H1 (cell line): ENCODE measurements around the gene SH3RF3. TPM values are rescaled to one million over a fixed set of nuclear protein-coding genes. Genes with fewer than 3 reads are reported as not detected.

Experiments
- CTCF ChIA-PET: fragments of 300-600 bp; sonication (Branson Sonifier 250); formaldehyde crosslinking; loops from one replicate; lab custom pipeline; 2021; ENCODE audit not compliant: partially characterized antibody; lab: Charles Lee
- POLR2A ChIA-PET: fragments of 300-600 bp; sonication (Branson Sonifier 250); formaldehyde crosslinking; loops from one replicate; lab custom pipeline; 2021; ENCODE audit warnings: inconsistent platforms; ENCODE audit not compliant: partially characterized antibody; lab: Charles Lee
- DNase-seq, 2 experiments: peaks; one replicate each; pipeline versions ENCODE4 v3.0.0 to v3.0.0-alpha.2; 2010 to 2022; ENCODE audit warnings: low spot score in 2 of 2, low read depth in 1 of 2, mixed read lengths in 1 of 2
- FAIRE-seq: peaks from 2 replicates; lab custom pipeline; 2011; peaks lifted over from hg19 to GRCh38; lab: Jason Lieb, UNC
- H2AFZ ChIP-seq: 2 replicates; pipeline ENCODE4 v1.8.1; 2012; ENCODE audit warnings: low read length, inconsistent platforms
- H2AK5ac ChIP-seq: 2 replicates; pipeline ENCODE4 v1.6.1; 2013; ENCODE audit warnings: low read depth, low read length
- H2BK120ac ChIP-seq: replicated peaks from 2 replicates; pipeline ENCODE3; 2013; ENCODE audit warnings: low read depth, low read length, inconsistent platforms
- H2BK12ac ChIP-seq: 2 replicates; pipeline ENCODE4 v1.6.1; 2013; ENCODE audit warnings: low read depth, low read length
- H2BK15ac ChIP-seq: 2 replicates; pipeline ENCODE4 v1.6.1; 2013; ENCODE audit warnings: low read length
- H2BK20ac ChIP-seq: 2 replicates; pipeline ENCODE4 v1.6.1; 2013; ENCODE audit warnings: low read length
- H2BK5ac ChIP-seq: 2 replicates; pipeline ENCODE4 v1.6.1; 2013; ENCODE audit warnings: low read depth, low read length
- H3K14ac ChIP-seq: 2 replicates; pipeline ENCODE4 v1.6.1; 2013; ENCODE audit warnings: inconsistent platforms; ENCODE audit not compliant: insufficient read length
- H3K18ac ChIP-seq: 2 replicates; pipeline ENCODE4 v1.6.1; 2013; ENCODE audit warnings: low read length; ENCODE audit errors: extremely low read depth
- H3K23ac ChIP-seq: 2 replicates; pipeline ENCODE4 v1.6.1; 2013; ENCODE audit warnings: inconsistent platforms; ENCODE audit not compliant: insufficient read length
- H3K23me2 ChIP-seq: 2 replicates; pipeline ENCODE4 v1.6.1; 2013; ENCODE audit warnings: low read depth, low read length
- H3K27ac ChIP-seq: 2 replicates; pipeline ENCODE4 v1.6.1; 2011; ENCODE audit warnings: low read depth, low read length, inconsistent platforms
- H3K27me3 ChIP-seq, 4 experiments: replicated peaks in 1 of 4; 1 replicate in 1 of 4; 2 replicates in 3 of 4; pipeline versions ENCODE4 v1.6.1 to v1.8.1; 2011 to 2013; ENCODE audit warnings: low read length in 3 of 4, mild to moderate bottlenecking in 3 of 4, inconsistent platforms in 2 of 4, mixed read lengths in 2 of 4, moderate library complexity in 1 of 4; ENCODE audit not compliant: control insufficient read depth in 3 of 4, insufficient read depth in 3 of 4; ENCODE audit errors: extremely low read depth in 1 of 4
- H3K36me3 ChIP-seq, 4 experiments: 2 replicates each; pipeline versions ENCODE4 v1.6.1 to v1.8.1; 2011 to 2013; ENCODE audit warnings: mild to moderate bottlenecking in 4 of 4, low read length in 3 of 4, moderate library complexity in 2 of 4, control low read depth in 1 of 4, inconsistent platforms in 1 of 4; ENCODE audit not compliant: insufficient read depth in 4 of 4, control insufficient read depth in 2 of 4
- H3K4ac ChIP-seq: replicated peaks from 2 replicates; pipeline ENCODE3; 2013; ENCODE audit warnings: low read length, low read depth, mixed read lengths, inconsistent platforms; ENCODE audit not compliant: insufficient read length
- H3K4me1 ChIP-seq, 4 experiments: replicated peaks in 1 of 4; 1 replicate in 1 of 4; 2 replicates in 3 of 4; pipeline versions ENCODE4 v1.6.1 to v1.8.1; 2011 to 2013; ENCODE audit warnings: low read length in 3 of 4, inconsistent platforms in 2 of 4, mixed read lengths in 1 of 4; ENCODE audit not compliant: insufficient read depth in 4 of 4, control insufficient read depth in 3 of 4
- H3K4me2 ChIP-seq, 2 experiments: 2 replicates each; pipeline versions ENCODE4 v1.6.1 to v1.8.1; 2011 to 2013; ENCODE audit warnings: low read depth in 2 of 2, low read length in 2 of 2, control low read depth in 1 of 2, inconsistent platforms in 1 of 2, mild to moderate bottlenecking in 1 of 2; ENCODE audit not compliant: insufficient read depth in 1 of 2
- H3K4me3 ChIP-seq, 4 experiments: fragments of 200-600, 300-600 bp in 1 of 4; sonication (generic), shearing (Covaris generic), sonication (Bioruptor Twin) in 1 of 4; 2 replicates each; pipeline versions ENCODE4 v1.5.1 to v1.8.1; 2011 to 2016; ENCODE audit warnings: low read length in 4 of 4, low read depth in 3 of 4, control low read depth in 2 of 4, inconsistent platforms in 2 of 4, mild to moderate bottlenecking in 2 of 4, mixed read lengths in 1 of 4, moderate library complexity in 1 of 4; ENCODE audit not compliant: insufficient read depth in 2 of 4; ENCODE audit errors: extremely low read depth in 1 of 4
- H3K56ac ChIP-seq: replicated peaks from 2 replicates; pipeline ENCODE3; 2013; ENCODE audit warnings: low read depth, mild to moderate bottlenecking, mixed read lengths, low read length, inconsistent platforms; ENCODE audit not compliant: insufficient read length
- H3K79me1 ChIP-seq: 2 replicates; pipeline ENCODE4 v1.6.1; 2013; ENCODE audit warnings: low read depth, low read length, control low read depth
- H3K79me2 ChIP-seq, 2 experiments: 2 replicates each; pipeline versions ENCODE4 v1.6.1 to v1.8.1; 2012 to 2013; ENCODE audit warnings: low read length in 2 of 2, mild to moderate bottlenecking in 2 of 2, inconsistent platforms in 1 of 2; ENCODE audit not compliant: insufficient read depth in 2 of 2, control insufficient read depth in 1 of 2
- H3K9ac ChIP-seq, 4 experiments: replicated peaks in 1 of 4; 1 replicate in 1 of 4; 2 replicates in 3 of 4; pipeline versions ENCODE4 v1.6.1 to v1.8.1; 2011 to 2013; ENCODE audit warnings: low read depth in 3 of 4, low read length in 3 of 4, control low read depth in 2 of 4, mild to moderate bottlenecking in 2 of 4, moderate library complexity in 2 of 4, inconsistent platforms in 1 of 4; ENCODE audit errors: extremely low read depth in 1 of 4
- H3K9me3 ChIP-seq, 2 experiments: 2 replicates each; pipeline versions ENCODE4 v1.6.1 to v1.8.1; 2012 to 2013; ENCODE audit warnings: mild to moderate bottlenecking in 2 of 2, moderate library complexity in 2 of 2, control low read depth in 1 of 2, inconsistent platforms in 1 of 2, low read depth in 1 of 2, low read length in 1 of 2, mixed read lengths in 1 of 2; ENCODE audit not compliant: insufficient read depth in 2 of 2
- H4K20me1 ChIP-seq, 2 experiments: replicated peaks in 1 of 2; 2 replicates each; pipeline versions ENCODE3 to v1.8.1; 2011 to 2013; ENCODE audit warnings: inconsistent platforms in 2 of 2, low read length in 2 of 2, mild to moderate bottlenecking in 1 of 2; ENCODE audit not compliant: insufficient read depth in 2 of 2, control insufficient read depth in 1 of 2
- H4K5ac ChIP-seq: 2 replicates; pipeline ENCODE4 v1.6.1; 2013; ENCODE audit warnings: low read length, low read depth, mixed read lengths, inconsistent platforms; ENCODE audit not compliant: insufficient read length
- H4K8ac ChIP-seq: 2 replicates; pipeline ENCODE4 v1.8.0; 2013; ENCODE audit warnings: mild to moderate bottlenecking, moderate library complexity, low read length, inconsistent platforms; ENCODE audit not compliant: insufficient read depth; ENCODE audit errors: extremely low read depth
- H4K91ac ChIP-seq: replicated peaks from 2 replicates; pipeline ENCODE3; 2013; ENCODE audit warnings: low read length, mixed read lengths, inconsistent platforms; ENCODE audit not compliant: insufficient read length
- CEBPB ChIP-seq: IDR thresholded peaks from 2 replicates; pipeline ENCODE4 v1.6.1; 2012; ENCODE audit warnings: low read depth, low read length
- CTBP2 ChIP-seq: IDR thresholded peaks from 2 replicates; pipeline ENCODE4 v1.7.0; 2011; ENCODE audit warnings: borderline replicate concordance, mild to moderate bottlenecking, moderate library complexity, mixed read lengths, low read length; ENCODE audit not compliant: insufficient read depth, insufficient read length
- SIN3A ChIP-seq, 2 experiments: IDR thresholded peaks in 1 of 2; conservative IDR thresholded peaks in 1 of 2; 2 replicates each; pipeline ENCODE4 v1.6.1; 2011 to 2012; ENCODE audit warnings: low read length in 2 of 2, improper control_type of control experiment in 1 of 2, low read depth in 1 of 2, mild to moderate bottlenecking in 1 of 2
- YY1 ChIP-seq: IDR thresholded peaks from 2 replicates; pipeline ENCODE4 v1.6.1; 2011; ENCODE audit warnings: low read depth, mild to moderate bottlenecking, low read length
- WGBS, 2 experiments: shearing (Covaris generic) in 1 of 2; methylation state at CpG; one replicate each; pipeline versions ENCODE4 v1.1.6 to v1.1.7; 2013 to 2015; ENCODE audit warnings: low lambda C conversion rate in 2 of 2, mixed read lengths in 2 of 2, inconsistent platforms in 1 of 2, low coverage in 1 of 2, missing lambda C conversion rate in 1 of 2; ENCODE audit not compliant: insufficient replicate concordance in 2 of 2, insufficient coverage in 1 of 2, insufficient read length in 1 of 2; ENCODE audit errors: extremely low coverage in 1 of 2, missing lambda C conversion rate in 1 of 2; 5-methylcytosine and 5-hydroxymethylcytosine counted together
- polyA plus RNA-seq, 7 experiments: library from polyadenylated mRNA; depleted of rRNA in 3 of 7; stranded (reverse) in 5 of 7; unstranded in 2 of 7; fragments of >200 nt in 5 of 7; fragments of 200-250 nt in 2 of 7; gene quantifications; 1 replicate in 5 of 7; 2 replicates in 1 of 7; 4 replicates in 1 of 7; pipeline versions ENCODE4 v1.2.1 to v1.2.3, GENCODE V29; 2011 to 2013; ENCODE audit warnings: missing spikeins in 2 of 7, mixed read lengths in 2 of 7
- total RNA-seq: library from RNA; stranded (reverse); fragmentation: NEBNext Ultra II Directional; extraction: Animal tissue kit (Norgen Biotek cat#: 25700); gene quantifications from 2 replicates; pipeline ENCODE4 v1.2.1, GENCODE V29; 2021

Gene SH3RF3
- total and polyA plus RNA-seq, 2 of the 8 experiments (the other 6 are each of a cell fraction or from before 2014, with no cell fraction given): 0.11 to 0.65 TPM

GRCh38 chr2:109512076-109512475 lies 383.1 kb downstream of the SH3RF3 start:
- TF ChIP-seq CEBPB (no peak), YY1 (no peak), CTBP2 (no peak), SIN3A (conservative IDR thresholded peaks at IDR 0.05 in 1 of 2, IDR thresholded peaks at IDR 0.05 in 1 of 2; ENCODE audit: low read depth in 1 of 2, low read length in 2 of 2) (no peak)
- Histone ChIP-seq H2BK15ac (no peak overlapping the region), H3K56ac (no peak overlapping the region), H3K9ac (no peak overlapping the region), H3K79me1 (no peaks in the 10 kb centered on the region), H3K4me2 (no peak overlapping the region), H4K5ac (no peak overlapping the region), H3K36me3 (no peaks in the 10 kb centered on the region), H2BK12ac (no peak overlapping the region), H2BK120ac (no peak overlapping the region), H2BK5ac (no peak overlapping the region; the same call in 1 of the 2 replicates), H2AK5ac (no peak overlapping the region), H2BK20ac (no peak overlapping the region), H3K4me3 (no peak overlapping the region), H3K18ac (no peak overlapping the region), H3K4ac (no peak overlapping the region), H3K14ac (no peak overlapping the region), H4K91ac (no peak overlapping the region), H4K20me1 (peaks cover 0 to 4% of the 10 kb centered on the region in 2 experiments), H4K8ac (no peak overlapping the region), H3K9me3 (no peaks in the 10 kb centered on the region), H2AFZ (no peak overlapping the region), H3K23ac (no peak overlapping the region), H3K23me2 (no peaks in the 10 kb centered on the region; the same call in 1 of the 2 replicates), H3K27ac (no peak overlapping the region), H3K27me3 (no peaks in the 10 kb centered on the region), H3K4me1 (no peaks in the 10 kb centered on the region), H3K79me2 (no peaks in the 10 kb centered on the region)
- 71% methylated on average over 5 of the region's 5 CpGs; no CpG with 5 or more reads in 1 of the 2 experiments for WGBS, 2 experiments
- POLR2A ChIA-PET: no interaction called here
- DNase-seq (no peak), FAIRE-seq (no peak)
- CTCF ChIA-PET: interaction anchor here (0.7 to 8.3 kb wide), 9 partner anchors 13 to 385 kb away, joined by 3 to 45 read pairs (median 13); partner anchors contain the start of gene SH3RF3
